GM06990 (cell line): ENCODE results near the gene NEMF.
"Not testable (repeated sequence)": the region's sequence is repeated elsewhere in the genome, so short reads cannot be mapped to it uniquely, and the experiment has no call there.

Experiments
- DNase-seq: peaks from one replicate; pipeline ENCODE4 v3.0.0-alpha.2; 2011; ENCODE audit not compliant: insufficient read length; ENCODE audit errors: extremely low read depth
- H3K27me3 ChIP-seq: replicated peaks from 2 replicates; pipeline ENCODE4 v1.6.0; 2011; ENCODE audit warnings: low read length; ENCODE audit not compliant: control insufficient read depth, insufficient read depth
- H3K36me3 ChIP-seq: 2 replicates; pipeline ENCODE4 v1.5.1; 2011; ENCODE audit warnings: low read length; ENCODE audit not compliant: control insufficient read depth, insufficient read depth
- H3K4me3 ChIP-seq: replicated peaks from 2 replicates; pipeline ENCODE4 v1.5.1; 2011; ENCODE audit warnings: low read depth, mild to moderate bottlenecking, control low read depth, low read length
- TF ChIP-seq, protein P1 (sequence below): IDR thresholded peaks from 2 replicates; pipeline ENCODE4 v1.5.1; 2011; ENCODE audit warnings: low read length, control low read depth, mild to moderate bottlenecking, inconsistent platforms; ENCODE audit not compliant: insufficient read depth, poor library complexity, severe bottlenecking

The NEMF gene

DNA sequence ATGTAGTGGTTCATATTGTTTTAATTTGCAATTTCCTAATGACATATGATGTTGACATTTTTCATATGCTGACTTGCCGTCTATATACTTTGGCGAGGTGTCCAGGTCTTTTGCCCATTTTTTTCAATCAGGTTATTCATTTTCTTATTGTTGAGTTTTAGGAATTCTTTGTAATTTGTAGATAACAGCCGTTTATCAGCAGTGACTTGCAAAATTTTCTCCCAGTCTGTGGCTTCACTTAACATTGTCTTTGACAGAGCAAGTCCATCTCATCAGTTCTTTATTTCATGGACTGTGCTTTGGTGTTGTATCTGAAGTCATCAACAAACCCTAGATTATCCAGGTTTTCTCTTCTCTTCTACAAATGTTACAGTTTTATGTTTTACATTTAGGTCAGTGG, 97.2 kb downstream of the NEMF start:
- no peak for DNase-seq

GRCh38 chr14:49754570-49755097, 98.0 kb downstream of the NEMF start:
- Histone ChIP-seq H3K27me3 (no peaks in the 10 kb centered on the region), H3K4me3 (no peak overlapping the region), H3K36me3 (no peaks in the 10 kb centered on the region)
- TF ChIP-seq, protein P1, sequence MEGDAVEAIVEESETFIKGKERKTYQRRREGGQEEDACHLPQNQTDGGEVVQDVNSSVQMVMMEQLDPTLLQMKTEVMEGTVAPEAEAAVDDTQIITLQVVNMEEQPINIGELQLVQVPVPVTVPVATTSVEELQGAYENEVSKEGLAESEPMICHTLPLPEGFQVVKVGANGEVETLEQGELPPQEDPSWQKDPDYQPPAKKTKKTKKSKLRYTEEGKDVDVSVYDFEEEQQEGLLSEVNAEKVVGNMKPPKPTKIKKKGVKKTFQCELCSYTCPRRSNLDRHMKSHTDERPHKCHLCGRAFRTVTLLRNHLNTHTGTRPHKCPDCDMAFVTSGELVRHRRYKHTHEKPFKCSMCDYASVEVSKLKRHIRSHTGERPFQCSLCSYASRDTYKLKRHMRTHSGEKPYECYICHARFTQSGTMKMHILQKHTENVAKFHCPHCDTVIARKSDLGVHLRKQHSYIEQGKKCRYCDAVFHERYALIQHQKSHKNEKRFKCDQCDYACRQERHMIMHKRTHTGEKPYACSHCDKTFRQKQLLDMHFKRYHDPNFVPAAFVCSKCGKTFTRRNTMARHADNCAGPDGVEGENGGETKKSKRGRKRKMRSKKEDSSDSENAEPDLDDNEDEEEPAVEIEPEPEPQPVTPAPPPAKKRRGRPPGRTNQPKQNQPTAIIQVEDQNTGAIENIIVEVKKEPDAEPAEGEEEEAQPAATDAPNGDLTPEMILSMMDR = no peak
- DNase-seq = no peak

More for the DNA sequence above, 97.2 kb downstream of the NEMF start:
- TF ChIP-seq, protein P1 = no peak
- no peaks in the 10 kb centered on the region for H3K27me3 ChIP-seq
- no peaks in the 10 kb centered on the region for H3K36me3 ChIP-seq
- no peak overlapping the region for H3K4me3 ChIP-seq

GRCh38 chr14:49746476-49746875, 106.1 kb downstream of the NEMF start:
- H3K27me3 ChIP-seq, DNase-seq, H3K4me3 ChIP-seq, H3K36me3 ChIP-seq: not testable (repeated sequence)

DNA sequence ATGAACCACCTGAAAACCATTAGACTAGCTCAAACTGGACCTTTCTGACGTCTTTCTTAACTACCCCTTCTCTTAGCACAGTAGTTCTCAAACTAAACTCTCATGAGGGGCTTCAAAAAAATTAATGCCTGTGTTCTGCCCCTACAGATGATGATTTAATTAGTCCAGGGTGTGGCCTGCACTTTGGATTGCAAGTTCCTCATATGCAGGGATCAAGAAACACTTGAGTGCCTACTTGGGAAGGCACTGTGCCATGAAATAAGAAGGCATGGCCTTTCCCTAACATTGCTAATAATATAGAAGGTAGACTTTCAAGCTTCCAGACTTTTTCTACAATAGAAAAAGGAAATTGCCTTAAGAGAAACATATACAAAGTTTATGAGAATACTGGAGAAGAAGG, 107.4 kb downstream of the NEMF start:
- Histone ChIP-seq H3K4me3 (no peak overlapping the region), H3K27me3 (no peaks in the 10 kb centered on the region), H3K36me3 (no peaks in the 10 kb centered on the region)
- no peak for DNase-seq
- TF ChIP-seq, protein P1 = no peak

DNA sequence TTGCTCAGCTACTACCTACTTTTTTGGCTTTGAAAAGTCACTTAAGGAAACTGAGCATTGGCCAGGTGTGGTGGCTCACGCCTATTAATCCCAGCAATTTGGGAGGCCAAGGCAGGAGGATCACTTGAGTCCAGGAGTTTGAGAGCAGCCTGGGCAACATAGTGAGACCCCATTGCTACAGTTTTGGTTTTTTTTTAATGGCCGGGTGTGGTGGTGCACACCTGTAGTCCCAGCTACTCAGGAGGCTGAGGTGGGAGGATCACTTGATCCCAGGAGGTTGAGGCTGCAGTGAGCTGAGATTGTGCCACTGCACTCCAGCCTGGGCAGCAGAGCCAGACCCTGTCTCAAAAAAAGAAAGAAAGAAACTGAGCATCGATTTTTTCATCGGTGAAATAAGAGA, 116.9 kb downstream of the NEMF start:
- not testable (repeated sequence) for H3K36me3 ChIP-seq, DNase-seq, H3K27me3 ChIP-seq, H3K4me3 ChIP-seq

- Histone ChIP-seq H3K36me3 (no peaks in the 10 kb centered on the region), H3K27me3 (no peaks in the 10 kb centered on the region), H3K4me3 (no peak overlapping the region)
- TF ChIP-seq, protein P1 = no peak
- no peak for DNase-seq
Observed at GRCh38 chr14:49733836-49734235, 118.8 kb downstream of the NEMF start.

DNA sequence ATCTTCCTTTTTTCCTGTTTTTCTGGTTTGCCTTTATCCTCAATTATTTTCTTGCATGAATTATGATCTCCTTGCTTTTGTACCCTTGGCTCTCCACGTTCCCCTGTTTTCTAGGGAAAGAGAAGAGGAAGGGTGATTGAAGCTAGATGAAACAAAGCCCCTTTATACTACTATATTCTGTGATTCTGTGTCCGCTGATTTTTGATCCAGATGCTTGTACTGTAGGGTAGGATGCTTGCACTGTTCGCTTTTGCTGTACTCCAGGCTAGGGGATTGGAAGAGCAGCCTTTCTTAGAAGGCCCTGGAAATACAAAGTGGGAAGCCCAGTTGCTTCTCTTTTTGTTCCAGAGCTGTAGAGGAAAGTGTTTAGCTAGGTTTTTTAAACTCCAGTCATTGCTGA, 119.7 kb downstream of the NEMF start:
- no peaks in the 10 kb centered on the region for H3K36me3 ChIP-seq
- no peak for DNase-seq
- TF ChIP-seq, protein P1 = no peak
- H3K4me3 ChIP-seq = no peak overlapping the region
- no peaks in the 10 kb centered on the region for H3K27me3 ChIP-seq
